ENCODE data around the gene PASK. TPM values are rescaled to one million over a fixed set of nuclear protein-coding genes. Genes with fewer than 3 reads are reported as not detected.
"Not testable (repeated sequence)": the region's sequence is repeated elsewhere in the genome, so short reads cannot be mapped to it uniquely, and the experiment has no call there.

The PASK gene
- total RNA-seq, 1 donor from 2014 or later, result 2.9 TPM

- TF ChIP-seq CTCF (IDR thresholded peaks at IDR 0.05; ENCODE audit: insufficient read depth, low read length, severe bottlenecking), result no peak
- H3K36me3 ChIP-seq (ENCODE audit: control insufficient read depth, insufficient read depth, low read length), result peaks cover 21% of the 10 kb centered on the region
- H3K27me3 ChIP-seq (ENCODE audit: control insufficient read depth, insufficient read depth, low read length), result no peaks in the 10 kb centered on the region
- DNase-seq (ENCODE audit: low read depth) (no peak), FAIRE-seq (no peak)
- H3K4me3 ChIP-seq (ENCODE audit: low read depth, low read length), result no peak overlapping the region
These were observed 54.3 kb downstream of the PASK start for GRCh38 chr2:241094924-241095420.

- no peak for TF ChIP-seq CTCF (IDR thresholded peaks at IDR 0.05; ENCODE audit: insufficient read depth, low read length, severe bottlenecking)
- Histone ChIP-seq H3K36me3 (ENCODE audit: control insufficient read depth, insufficient read depth, low read length) (peaks cover 25% of the 10 kb centered on the region), H3K27me3 (ENCODE audit: control insufficient read depth, insufficient read depth, low read length) (no peaks in the 10 kb centered on the region), H3K4me3 (ENCODE audit: low read depth, low read length) (no peak overlapping the region)
- DNase-seq (ENCODE audit: low read depth) (no peak), FAIRE-seq (no peak)
These were observed 55.1 kb downstream of the PASK start for GRCh38 chr2:241094172-241094571.

GRCh38 chr2:241093133-241093781 lies 56.0 kb downstream of the PASK start:
- FAIRE-seq; DNase-seq (ENCODE audit: low read depth); H3K4me3 ChIP-seq (ENCODE audit: low read depth, low read length); H3K27me3 ChIP-seq (ENCODE audit: control insufficient read depth, insufficient read depth, low read length): not testable (repeated sequence)
- H3K36me3 ChIP-seq (ENCODE audit: control insufficient read depth, insufficient read depth, low read length), result peaks cover 29% of the 10 kb centered on the region

- FAIRE-seq (no peak), DNase-seq (ENCODE audit: low read depth) (no peak)
- peaks cover 34% of the 10 kb centered on the region for H3K36me3 ChIP-seq (ENCODE audit: control insufficient read depth, insufficient read depth, low read length)
These were observed 56.6 kb downstream of the PASK start for GRCh38 chr2:241092677-241093076.

GRCh38 chr2:241091734-241092445 lies 57.4 kb downstream of the PASK start:
- no peak for TF ChIP-seq CTCF (IDR thresholded peaks at IDR 0.05; ENCODE audit: insufficient read depth, low read length, severe bottlenecking)

More at GRCh38 chr2:241092677-241093076, 56.6 kb downstream of the PASK start:
- no peak for TF ChIP-seq CTCF (IDR thresholded peaks at IDR 0.05; ENCODE audit: insufficient read depth, low read length, severe bottlenecking)
- Histone ChIP-seq H3K4me3 (ENCODE audit: low read depth, low read length) (no peak overlapping the region), H3K27me3 (ENCODE audit: control insufficient read depth, insufficient read depth, low read length) (no peaks in the 10 kb centered on the region)

GRCh38 chr2:241091201-241091600 lies 58.1 kb downstream of the PASK start:
- DNase-seq (ENCODE audit: low read depth) (no peak), FAIRE-seq (no peak)
- H3K4me3 ChIP-seq (ENCODE audit: low read depth, low read length), result no peak overlapping the region
- no peak for TF ChIP-seq CTCF (IDR thresholded peaks at IDR 0.05; ENCODE audit: insufficient read depth, low read length, severe bottlenecking)
- peaks cover 43% of the 10 kb centered on the region for H3K36me3 ChIP-seq (ENCODE audit: control insufficient read depth, insufficient read depth, low read length)
- H3K27me3 ChIP-seq (ENCODE audit: control insufficient read depth, insufficient read depth, low read length), result no peaks in the 10 kb centered on the region

More at GRCh38 chr2:241091734-241092445, 57.4 kb downstream of the PASK start:
- DNase-seq (ENCODE audit: low read depth) (no peak), FAIRE-seq (no peak)
- no peaks in the 10 kb centered on the region for H3K27me3 ChIP-seq (ENCODE audit: control insufficient read depth, insufficient read depth, low read length)
- peaks cover 38% of the 10 kb centered on the region for H3K36me3 ChIP-seq (ENCODE audit: control insufficient read depth, insufficient read depth, low read length)
- no peak overlapping the region for H3K4me3 ChIP-seq (ENCODE audit: low read depth, low read length)
